ENCODE data around the gene TNP2.
"Not testable (repeated sequence)": the region's sequence is repeated elsewhere in the genome, so short reads cannot be mapped to it uniquely, and the experiment has no call there.

TNP2 gene

DNA sequence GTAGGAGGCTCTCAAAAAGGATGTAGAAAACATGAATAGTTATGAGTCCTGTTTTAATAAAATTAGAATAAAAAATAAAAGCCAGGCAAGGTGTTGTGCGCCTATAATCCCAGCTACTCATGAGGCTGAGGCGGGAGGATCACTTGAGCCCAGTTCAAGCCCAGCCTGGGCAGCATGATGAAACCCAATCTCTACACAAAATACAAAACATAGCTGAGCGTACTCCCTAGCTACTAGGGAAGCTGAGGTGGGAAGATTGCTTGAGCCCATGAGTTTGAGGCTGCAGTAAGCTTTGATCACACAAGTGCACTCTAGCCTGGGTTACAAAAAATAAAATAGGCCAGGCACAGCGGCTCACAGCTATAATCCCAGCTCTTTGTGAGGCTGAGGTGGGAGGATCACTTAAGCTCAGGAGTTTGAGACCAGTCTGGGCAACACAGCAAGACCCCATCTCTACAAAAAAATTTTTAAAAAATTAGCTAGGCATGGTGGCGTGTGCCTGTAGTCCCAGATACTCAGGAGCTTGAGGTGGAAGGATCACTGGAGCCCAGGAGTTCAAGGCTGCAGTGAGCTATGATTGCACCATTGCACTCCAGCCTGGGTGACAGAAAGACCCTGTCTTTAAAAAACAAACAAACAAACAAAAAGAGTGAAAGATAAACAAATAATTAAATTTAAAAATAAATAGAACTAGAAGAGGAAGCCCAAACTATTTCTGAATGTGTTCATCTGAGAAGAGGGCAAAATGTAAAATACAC, 29.2 kb upstream of the TNP2 start:
- Histone ChIP-seq H3K4me2 (ENCODE audit: low read length) (no peak overlapping the region), H3K27me3 (ENCODE audit: control insufficient read depth, insufficient read depth, low read length) (peaks cover 6% of the 10 kb centered on the region), H3K4me1 (ENCODE audit: control insufficient read depth, insufficient read depth, low read length) (peaks cover 6% of the 10 kb centered on the region), H3K4me3 (ENCODE audit: low read length) (no peak overlapping the region), H3K36me3 (ENCODE audit: insufficient read depth, low read length) (no peaks in the 10 kb centered on the region), H3K9ac (ENCODE audit: low read depth, low read length) (no peak overlapping the region), H3K9me3 (replicated peaks; ENCODE audit: low read length) (no peaks in the 10 kb centered on the region)

DNA sequence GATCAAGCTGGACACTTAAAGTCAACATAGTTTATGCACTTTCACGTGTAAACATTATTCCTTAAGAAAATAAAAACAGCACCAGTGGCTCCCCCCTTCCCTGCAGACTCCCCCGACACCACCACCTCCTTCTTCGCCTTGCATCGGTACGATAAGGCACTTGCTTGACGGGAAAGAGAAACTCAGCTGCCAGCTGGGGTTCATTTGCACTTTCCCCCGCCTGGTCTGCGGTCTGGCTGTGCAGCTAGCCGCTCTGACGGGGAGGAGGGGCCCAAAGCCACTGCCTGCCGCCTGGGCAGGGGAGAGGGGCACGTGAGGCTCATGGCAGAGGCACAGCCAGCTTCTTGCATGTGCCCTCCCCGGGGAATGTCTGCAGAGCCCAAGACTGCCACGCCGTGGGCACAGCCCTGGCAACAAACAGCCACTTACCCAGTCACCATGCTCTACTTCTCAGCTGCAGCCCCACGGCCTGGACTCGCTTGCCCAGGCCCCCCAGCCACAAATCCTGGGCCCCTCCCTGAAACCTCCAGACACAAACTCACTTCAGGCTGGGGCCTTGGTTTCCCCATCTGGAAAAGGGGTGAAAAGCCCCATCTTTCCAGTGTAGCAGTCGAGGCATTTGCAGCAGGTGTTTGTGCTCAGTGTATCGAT, 28.5 kb upstream of the TNP2 start:
- H3K4me2 ChIP-seq (ENCODE audit: low read length): peak overlapping the region; percentile 70
- H3K4me3 ChIP-seq (ENCODE audit: low read length): peak overlapping the region; percentile 34
- no peaks in the 10 kb centered on the region for H3K36me3 ChIP-seq (ENCODE audit: insufficient read depth, low read length)
- no peak overlapping the region for H3K9ac ChIP-seq (ENCODE audit: low read depth, low read length)
- peaks cover 6% of the 10 kb centered on the region for H3K4me1 ChIP-seq (ENCODE audit: control insufficient read depth, insufficient read depth, low read length)
- no peaks in the 10 kb centered on the region for H3K9me3 ChIP-seq (replicated peaks; ENCODE audit: low read length)
- H3K27me3 ChIP-seq (ENCODE audit: control insufficient read depth, insufficient read depth, low read length): peaks cover 12% of the 10 kb centered on the region

DNA sequence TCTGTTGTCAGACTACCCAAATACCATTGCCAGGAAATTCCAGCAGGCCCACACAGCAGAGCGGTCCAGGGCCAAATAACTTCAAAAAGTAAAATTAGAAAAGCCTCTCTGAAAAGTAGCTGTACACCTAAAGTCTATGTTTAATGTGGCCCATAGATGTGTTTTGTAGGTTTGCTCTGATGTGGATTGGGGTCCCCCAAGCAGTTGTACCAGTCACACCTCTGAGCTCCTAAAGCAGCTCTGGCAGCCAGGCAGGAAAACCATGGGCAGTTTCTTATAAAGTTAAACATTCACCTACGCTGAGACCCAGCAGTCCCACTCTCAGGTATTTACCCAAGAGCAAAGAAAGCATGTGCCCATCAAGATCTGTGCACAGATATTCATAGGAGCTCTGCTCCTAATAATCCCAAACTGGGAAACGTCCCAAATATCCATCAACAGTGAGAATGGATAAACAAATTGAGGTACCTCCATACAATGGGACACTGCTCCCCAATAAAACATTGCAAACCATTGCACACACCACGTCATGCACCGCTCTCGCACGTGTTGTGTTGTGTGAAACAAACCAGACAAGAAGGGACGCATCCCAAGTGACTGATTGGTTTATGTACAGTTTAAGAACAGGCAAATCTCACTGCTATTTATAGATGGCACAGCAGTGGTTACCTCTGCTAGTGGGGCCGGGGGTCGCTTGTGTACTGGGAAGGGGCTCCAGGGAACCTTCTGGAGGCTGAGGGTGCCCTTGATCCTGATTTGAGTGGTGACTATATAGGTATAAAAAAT, 27.8 kb upstream of the TNP2 start:
- Histone ChIP-seq H3K9me3 (replicated peaks; ENCODE audit: low read length) (no peaks in the 10 kb centered on the region), H3K4me3 (ENCODE audit: low read length) (peak overlapping the region; percentile 34), H3K4me2 (ENCODE audit: low read length) (peak overlapping the region; percentile 70), H3K9ac (ENCODE audit: low read depth, low read length) (no peak overlapping the region), H3K36me3 (ENCODE audit: insufficient read depth, low read length) (no peaks in the 10 kb centered on the region), H3K27me3 (ENCODE audit: control insufficient read depth, insufficient read depth, low read length) (peaks cover 16% of the 10 kb centered on the region), H3K4me1 (ENCODE audit: control insufficient read depth, insufficient read depth, low read length) (peaks cover 6% of the 10 kb centered on the region)

DNA sequence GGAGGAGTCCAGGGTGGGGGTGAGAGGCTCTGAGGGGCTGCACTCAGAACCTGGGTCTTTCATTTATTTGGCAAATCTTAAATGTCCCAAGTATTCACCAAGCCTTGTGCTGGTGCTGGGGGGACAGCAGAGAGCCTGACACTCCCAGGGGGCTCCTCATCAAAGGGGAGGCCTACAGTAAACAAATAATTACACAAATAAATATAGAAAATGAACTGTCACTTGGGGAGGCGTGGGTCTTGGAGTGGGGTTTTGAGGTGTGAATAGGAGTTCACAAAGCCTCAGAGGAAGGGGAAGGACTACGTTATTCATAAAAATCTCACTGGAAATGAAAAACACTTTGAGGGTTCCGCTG, 27.2 kb upstream of the TNP2 start:
- Histone ChIP-seq H3K36me3 (ENCODE audit: insufficient read depth, low read length) (no peaks in the 10 kb centered on the region), H3K27me3 (ENCODE audit: control insufficient read depth, insufficient read depth, low read length) (peaks cover 21% of the 10 kb centered on the region), H3K4me3 (ENCODE audit: low read length) (no peak overlapping the region), H3K9me3 (replicated peaks; ENCODE audit: low read length) (no peaks in the 10 kb centered on the region), H3K9ac (ENCODE audit: low read depth, low read length) (no peak overlapping the region), H3K4me2 (ENCODE audit: low read length) (no peak overlapping the region), H3K4me1 (ENCODE audit: control insufficient read depth, insufficient read depth, low read length) (peaks cover 6% of the 10 kb centered on the region)

DNA sequence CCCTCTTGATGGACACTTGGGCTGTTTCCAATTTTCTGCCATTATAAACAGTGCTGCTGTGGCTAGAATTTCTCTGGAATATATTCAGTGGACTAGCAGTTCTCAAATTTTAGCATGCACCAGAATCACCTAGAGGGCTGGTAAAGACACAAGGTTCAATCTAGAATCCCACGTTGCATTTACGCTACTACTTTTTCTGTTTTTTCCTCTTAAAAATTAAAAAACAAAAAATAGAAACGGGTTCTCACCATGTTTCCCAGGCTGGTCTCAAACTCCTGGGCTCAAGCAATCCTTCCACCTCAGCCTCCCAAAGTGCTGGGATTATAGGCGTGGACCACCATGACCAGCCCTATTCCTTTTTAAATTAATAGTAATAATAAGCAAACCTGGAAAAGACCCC, 26.5 kb upstream of the TNP2 start:
- no peak overlapping the region for H3K4me3 ChIP-seq (ENCODE audit: low read length)
- H3K4me2 ChIP-seq (ENCODE audit: low read length): no peak overlapping the region
- peaks cover 6% of the 10 kb centered on the region for H3K4me1 ChIP-seq (ENCODE audit: control insufficient read depth, insufficient read depth, low read length)
- H3K9me3 ChIP-seq (replicated peaks; ENCODE audit: low read length): no peaks in the 10 kb centered on the region
- H3K9ac ChIP-seq (ENCODE audit: low read depth, low read length): no peak overlapping the region
- H3K36me3 ChIP-seq (ENCODE audit: insufficient read depth, low read length): no peaks in the 10 kb centered on the region
- H3K27me3 ChIP-seq (ENCODE audit: control insufficient read depth, insufficient read depth, low read length): peaks cover 28% of the 10 kb centered on the region

DNA sequence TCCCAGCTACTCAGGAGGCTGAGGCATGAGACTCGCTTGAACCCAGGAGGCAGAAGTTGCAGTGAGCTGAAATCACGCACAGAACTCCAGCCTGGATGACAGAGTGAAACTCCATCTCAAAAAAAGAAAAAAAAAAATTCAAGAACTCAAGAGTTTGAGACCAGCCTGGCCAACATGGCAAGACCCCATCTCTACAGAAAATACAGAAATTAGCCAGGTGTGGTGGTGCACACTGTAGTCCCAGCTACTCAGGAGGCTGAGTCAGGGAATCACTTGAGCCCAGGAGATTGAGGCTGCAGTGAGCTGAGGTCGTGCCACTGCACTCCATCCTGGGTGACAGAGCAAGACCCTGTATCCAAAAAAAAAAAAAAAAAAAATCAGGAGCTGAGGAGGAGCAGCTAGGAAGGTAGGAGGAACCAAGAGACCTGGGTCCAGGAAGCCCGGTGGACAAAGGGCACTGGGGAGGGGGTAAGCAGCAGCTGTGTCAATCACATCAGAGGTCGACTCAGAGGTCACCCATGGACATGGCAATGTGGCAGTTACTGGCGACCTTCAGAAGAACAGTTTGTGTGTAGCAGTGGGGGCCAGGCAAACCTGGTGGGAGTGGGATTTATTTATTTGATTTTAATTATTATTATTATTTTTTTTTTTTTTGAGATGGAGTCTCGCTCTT, 23.1 kb upstream of the TNP2 start:
- Histone ChIP-seq H3K9me3 (replicated peaks; ENCODE audit: low read length) (no peaks in the 10 kb centered on the region), H3K9ac (ENCODE audit: low read depth, low read length) (no peak overlapping the region), H3K27me3 (ENCODE audit: control insufficient read depth, insufficient read depth, low read length) (peaks cover 50% of the 10 kb centered on the region), H3K4me2 (ENCODE audit: low read length) (no peak overlapping the region), H3K4me3 (ENCODE audit: low read length) (no peak overlapping the region), H3K4me1 (ENCODE audit: control insufficient read depth, insufficient read depth, low read length) (no peaks in the 10 kb centered on the region), H3K36me3 (ENCODE audit: insufficient read depth, low read length) (no peaks in the 10 kb centered on the region)

DNA sequence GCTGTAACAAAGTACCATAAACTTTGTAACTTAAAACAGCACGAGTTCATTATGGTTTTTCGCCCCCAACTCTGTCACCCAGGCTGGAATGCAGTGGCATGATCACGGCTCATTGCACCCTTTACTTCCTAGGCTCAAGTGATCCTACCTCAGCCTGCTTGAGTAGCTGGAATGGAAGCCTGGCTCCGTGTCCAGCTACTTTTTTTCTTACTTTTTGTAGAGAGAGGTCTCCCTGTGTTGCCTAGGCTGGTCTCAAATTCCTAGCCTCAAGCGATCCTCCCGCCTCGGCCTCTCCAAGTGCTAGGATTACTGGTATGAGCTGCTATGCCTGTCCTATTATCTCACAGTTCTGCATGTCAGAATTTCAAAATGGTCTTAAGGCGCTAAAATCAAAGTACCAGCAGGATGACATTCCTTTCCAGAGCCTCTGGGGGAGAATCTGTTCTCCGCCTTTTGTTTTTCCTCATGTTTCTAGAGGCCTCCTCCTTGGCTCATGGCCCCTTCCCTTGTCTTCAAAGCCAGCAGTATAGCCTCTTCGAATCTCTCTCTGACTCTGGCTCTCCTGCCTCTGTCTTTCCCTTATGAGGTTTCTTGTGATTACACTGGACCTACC, 22.1 kb upstream of the TNP2 start:
- no peaks in the 10 kb centered on the region for H3K4me1 ChIP-seq (ENCODE audit: control insufficient read depth, insufficient read depth, low read length)
- H3K9ac ChIP-seq (ENCODE audit: low read depth, low read length): no peak overlapping the region
- no peak overlapping the region for H3K4me2 ChIP-seq (ENCODE audit: low read length)
- no peak overlapping the region for H3K4me3 ChIP-seq (ENCODE audit: low read length)
- H3K27me3 ChIP-seq (ENCODE audit: control insufficient read depth, insufficient read depth, low read length): peaks cover 56% of the 10 kb centered on the region
- H3K9me3 ChIP-seq (replicated peaks; ENCODE audit: low read length): no peaks in the 10 kb centered on the region
- no peaks in the 10 kb centered on the region for H3K36me3 ChIP-seq (ENCODE audit: insufficient read depth, low read length)

DNA sequence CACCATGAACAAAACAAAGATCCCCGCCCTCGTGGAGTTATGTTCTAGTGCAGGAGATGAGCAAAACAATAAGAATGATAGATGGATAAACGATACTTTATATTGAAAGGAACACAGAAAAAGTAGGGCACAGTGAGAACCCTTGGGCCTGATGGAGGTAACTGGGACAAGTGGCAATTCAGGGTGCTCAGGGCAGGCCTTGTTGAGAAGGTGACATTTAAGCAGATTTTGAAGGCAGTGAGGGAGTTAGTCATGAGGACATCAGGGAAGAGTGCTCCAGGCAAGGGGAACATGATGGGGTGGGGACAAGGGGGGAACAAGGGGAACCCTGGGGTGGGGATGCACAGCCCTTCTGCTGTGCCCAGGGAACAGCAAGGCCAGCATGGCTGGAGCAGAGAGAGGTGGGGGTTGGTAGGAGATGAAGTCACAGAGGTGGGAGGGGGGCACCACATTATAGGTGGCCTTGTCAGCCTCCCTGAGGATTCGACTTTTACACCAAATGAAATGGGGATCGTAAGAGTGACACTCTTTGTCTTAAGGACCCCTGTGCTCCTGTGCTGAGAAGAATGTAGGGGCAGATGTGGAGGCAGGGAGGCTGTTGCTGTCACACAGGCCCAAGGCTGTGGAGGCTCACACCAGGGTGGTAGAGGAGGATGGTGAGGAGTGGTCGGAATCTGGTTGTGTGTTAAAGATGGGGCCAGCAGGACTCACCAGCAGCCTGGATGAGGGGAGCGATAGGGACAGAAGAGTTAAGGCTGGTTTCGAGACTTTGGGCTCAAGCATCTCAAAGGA, 21.2 kb upstream of the TNP2 start:
- Histone ChIP-seq H3K27me3 (ENCODE audit: control insufficient read depth, insufficient read depth, low read length) (peaks cover 65% of the 10 kb centered on the region), H3K4me1 (ENCODE audit: control insufficient read depth, insufficient read depth, low read length) (no peaks in the 10 kb centered on the region), H3K9ac (ENCODE audit: low read depth, low read length) (no peak overlapping the region), H3K36me3 (ENCODE audit: insufficient read depth, low read length) (no peaks in the 10 kb centered on the region), H3K4me3 (ENCODE audit: low read length) (no peak overlapping the region), H3K4me2 (ENCODE audit: low read length) (no peak overlapping the region), H3K9me3 (replicated peaks; ENCODE audit: low read length) (no peaks in the 10 kb centered on the region)

DNA sequence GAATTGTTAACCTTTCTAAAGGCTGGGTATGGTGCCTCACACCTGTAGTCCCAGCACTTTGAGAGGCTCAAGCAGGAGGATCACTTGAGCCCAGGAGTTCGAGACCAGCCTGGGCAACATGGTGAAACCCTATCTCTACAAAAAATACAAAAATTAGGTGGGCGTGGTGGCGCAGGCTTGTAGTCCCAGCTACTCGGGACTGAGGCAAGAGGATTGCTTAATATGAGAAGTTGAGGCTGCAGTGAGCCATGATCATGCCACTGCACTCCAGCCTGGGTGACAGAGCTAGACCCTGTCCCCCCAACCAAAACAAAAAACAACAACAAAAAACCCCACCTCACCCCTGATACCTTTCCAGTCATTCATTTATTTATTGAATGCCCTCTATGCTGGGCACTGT, 20.6 kb upstream of the TNP2 start:
- H3K9ac ChIP-seq (ENCODE audit: low read depth, low read length); H3K9me3 ChIP-seq (replicated peaks; ENCODE audit: low read length); H3K4me3 ChIP-seq (ENCODE audit: low read length); H3K36me3 ChIP-seq (ENCODE audit: insufficient read depth, low read length); H3K4me1 ChIP-seq (ENCODE audit: control insufficient read depth, insufficient read depth, low read length); H3K4me2 ChIP-seq (ENCODE audit: low read length): not testable (repeated sequence)
- H3K27me3 ChIP-seq (ENCODE audit: control insufficient read depth, insufficient read depth, low read length): peaks cover 71% of the 10 kb centered on the region

DNA sequence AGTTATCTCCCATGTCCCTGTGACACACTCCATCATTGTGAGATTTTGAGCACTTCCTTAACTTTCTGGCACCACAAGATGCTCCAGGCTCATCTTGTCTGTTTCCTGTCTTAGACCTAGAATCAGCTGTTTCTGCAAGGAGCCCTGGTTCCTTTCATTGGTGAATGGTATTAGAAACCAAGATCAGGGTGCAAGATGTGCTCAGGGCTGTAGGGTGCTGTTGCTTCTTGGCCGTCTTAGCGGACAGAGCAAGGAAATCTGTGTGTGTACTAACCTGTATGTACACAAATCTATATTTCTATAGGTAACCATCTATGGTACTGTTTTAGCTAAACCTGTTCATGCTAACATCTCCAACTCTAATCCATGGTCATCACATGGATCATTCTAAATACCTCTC, 20.1 kb upstream of the TNP2 start:
- no peak overlapping the region for H3K4me3 ChIP-seq (ENCODE audit: low read length)
- H3K9me3 ChIP-seq (replicated peaks; ENCODE audit: low read length): no peaks in the 10 kb centered on the region
- no peak overlapping the region for H3K9ac ChIP-seq (ENCODE audit: low read depth, low read length)
- no peaks in the 10 kb centered on the region for H3K4me1 ChIP-seq (ENCODE audit: control insufficient read depth, insufficient read depth, low read length)
- no peak overlapping the region for H3K4me2 ChIP-seq (ENCODE audit: low read length)
- no peaks in the 10 kb centered on the region for H3K36me3 ChIP-seq (ENCODE audit: insufficient read depth, low read length)
- peaks cover 74% of the 10 kb centered on the region for H3K27me3 ChIP-seq (ENCODE audit: control insufficient read depth, insufficient read depth, low read length)
